ENCODE results near the gene GLRX5. TPM values are rescaled to one million over a fixed set of nuclear protein-coding genes. Genes with fewer than 3 reads are reported as not detected.

Gene GLRX5
- total and polyA plus RNA-seq, 4 donors = 61.1 to 77.9 (median 66.8) TPM

DNA sequence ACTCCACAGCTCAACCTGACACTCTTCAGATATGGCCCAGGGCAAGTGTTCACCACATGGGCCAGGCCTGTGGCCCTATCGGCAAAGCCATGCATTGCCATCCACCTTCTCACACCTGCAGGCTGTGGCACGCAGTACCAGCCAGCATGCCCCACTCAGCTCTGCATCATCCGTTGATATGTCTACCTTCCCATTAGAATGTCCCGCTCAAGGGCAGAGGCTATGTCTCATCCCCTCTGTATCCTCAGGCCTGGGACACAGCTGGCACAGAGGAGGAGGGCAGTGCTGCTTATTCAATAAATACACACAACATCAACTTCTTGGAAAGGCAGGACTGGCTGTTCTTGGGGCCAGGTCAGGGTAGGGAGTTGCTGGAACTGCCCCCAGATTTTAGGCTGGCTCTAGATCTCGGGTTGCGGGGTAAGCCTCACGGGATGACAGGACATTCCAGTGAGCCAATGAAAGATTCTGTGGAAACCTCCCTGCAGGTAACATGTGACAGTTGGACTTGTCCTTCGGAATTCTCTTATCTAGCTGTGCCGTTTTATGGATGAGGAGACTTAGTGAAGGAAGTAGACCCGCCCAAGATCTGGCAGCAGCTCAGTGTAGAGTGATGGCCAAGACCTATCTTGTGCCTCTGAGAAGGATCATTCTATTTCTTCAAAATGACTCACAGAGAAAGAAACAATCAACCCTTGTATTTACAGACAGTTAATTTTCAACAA is 44.0 kb upstream of the GLRX5 start:
- DNase-seq (ENCODE audit: low read depth in 4 of 6, low spot score in 6 of 6) = peak in 1 of 6 donors; percentile 44

DNA sequence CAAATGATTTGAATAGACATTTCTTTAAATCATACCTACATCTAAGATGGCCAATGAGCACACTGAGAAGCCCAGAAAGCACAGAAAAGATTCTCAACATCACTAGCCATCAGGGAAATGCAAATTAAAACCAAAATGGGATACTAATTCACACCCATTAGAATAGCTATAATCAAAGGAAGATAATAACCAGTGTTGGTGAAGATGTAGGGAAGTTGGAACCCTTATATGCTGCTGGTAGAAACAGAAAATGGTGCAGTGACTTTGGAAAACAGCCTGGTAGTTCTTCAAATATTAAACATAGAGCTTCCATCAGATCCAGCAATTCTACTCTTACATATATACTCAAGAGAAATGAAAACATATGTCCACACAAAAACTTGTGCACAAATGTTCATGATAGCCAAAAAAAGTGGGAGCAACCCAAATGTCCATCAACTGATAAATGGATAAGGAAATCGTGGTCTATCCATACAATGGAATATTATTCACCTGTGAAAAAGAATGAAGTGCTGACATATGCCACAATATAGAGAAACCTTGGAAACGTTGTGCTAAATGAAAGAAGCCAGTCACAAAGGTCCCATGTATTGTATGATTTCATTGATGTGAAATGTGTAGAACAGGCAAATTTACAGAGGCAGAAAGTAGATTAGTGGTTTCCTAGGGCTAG is 42.8 kb upstream of the GLRX5 start:
- Histone ChIP-seq H3K27me3 (ENCODE audit: control insufficient read depth, insufficient read depth, low read length) (no peaks in the 10 kb centered on the region), H3K9me3 (ENCODE audit: control insufficient read depth, insufficient read depth, low read length) (no peaks in the 10 kb centered on the region), H3K4me1 (ENCODE audit: control insufficient read depth, insufficient read depth, low read length) (peaks cover 62% of the 10 kb centered on the region), H3K27ac (ENCODE audit: low read depth, low read length) (no peak overlapping the region), H3K36me3 (ENCODE audit: control insufficient read depth, insufficient read depth, low read length) (no peaks in the 10 kb centered on the region), H3K4me3 (ENCODE audit: low read depth, low read length) (no peak overlapping the region)
- DNase-seq (ENCODE audit: low read depth in 4 of 6, low spot score in 6 of 6) = no peak
- 38% methylated on average over 1 of the region's 2 CpGs for WGBS (ENCODE audit: insufficient coverage)

More for the DNA sequence above, 44.0 kb upstream of the GLRX5 start:
- no peaks in the 10 kb centered on the region for H3K27me3 ChIP-seq (ENCODE audit: control insufficient read depth, insufficient read depth, low read length)
- H3K4me3 ChIP-seq (ENCODE audit: low read depth, low read length) = no peak overlapping the region
- H3K4me1 ChIP-seq (ENCODE audit: control insufficient read depth, insufficient read depth, low read length) = peaks cover 50% of the 10 kb centered on the region
- H3K36me3 ChIP-seq (ENCODE audit: control insufficient read depth, insufficient read depth, low read length) = no peaks in the 10 kb centered on the region
- WGBS (ENCODE audit: insufficient coverage) = 79% methylated on average over 8 of the region's 10 CpGs
- H3K27ac ChIP-seq (ENCODE audit: low read depth, low read length) = no peak overlapping the region
- H3K9me3 ChIP-seq (ENCODE audit: control insufficient read depth, insufficient read depth, low read length) = no peaks in the 10 kb centered on the region

- H3K27ac ChIP-seq (ENCODE audit: low read depth, low read length) = no peak overlapping the region
- no CpG with 5 or more reads among the region's 5 CpGs for WGBS (ENCODE audit: insufficient coverage)
Observed at GRCh38 chr14:95493503-95493902, 41.3 kb upstream of the GLRX5 start.

DNA sequence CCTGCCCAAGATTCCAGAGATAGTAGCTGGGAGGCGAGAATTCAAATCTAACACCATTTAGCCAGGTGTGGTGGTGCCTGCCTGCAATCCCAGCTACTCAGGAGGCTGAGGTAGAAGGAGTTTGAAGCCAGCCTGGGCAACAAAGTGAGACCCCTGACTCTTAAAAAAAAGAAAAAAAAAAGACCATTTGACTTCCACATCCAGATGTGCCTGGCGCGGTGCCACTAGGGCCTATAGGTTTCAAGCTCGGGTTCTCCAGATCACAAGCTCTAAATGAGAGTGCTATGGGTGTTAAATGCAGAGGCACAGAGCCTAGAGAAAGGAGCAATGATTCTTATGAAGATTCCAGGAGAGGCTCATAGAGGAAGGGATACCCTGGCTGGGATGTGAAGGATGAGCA is 40.9 kb upstream of the GLRX5 start:
- Histone ChIP-seq H3K4me1 (ENCODE audit: control insufficient read depth, insufficient read depth, low read length) (peaks cover 72% of the 10 kb centered on the region), H3K27ac (ENCODE audit: low read depth, low read length) (no peak overlapping the region), H3K4me3 (ENCODE audit: low read depth, low read length) (no peak overlapping the region), H3K27me3 (ENCODE audit: control insufficient read depth, insufficient read depth, low read length) (no peaks in the 10 kb centered on the region), H3K9me3 (ENCODE audit: control insufficient read depth, insufficient read depth, low read length) (no peaks in the 10 kb centered on the region), H3K36me3 (ENCODE audit: control insufficient read depth, insufficient read depth, low read length) (no peaks in the 10 kb centered on the region)
- no peak for DNase-seq (ENCODE audit: low read depth in 4 of 6, low spot score in 6 of 6)
- WGBS (ENCODE audit: insufficient coverage) = 40% methylated on average over 1 of the region's 4 CpGs

More at GRCh38 chr14:95493503-95493902, 41.3 kb upstream of the GLRX5 start:
- Histone ChIP-seq H3K27me3 (ENCODE audit: control insufficient read depth, insufficient read depth, low read length) (no peaks in the 10 kb centered on the region), H3K9me3 (ENCODE audit: control insufficient read depth, insufficient read depth, low read length) (no peaks in the 10 kb centered on the region), H3K4me1 (ENCODE audit: control insufficient read depth, insufficient read depth, low read length) (peaks cover 72% of the 10 kb centered on the region), H3K4me3 (ENCODE audit: low read depth, low read length) (no peak overlapping the region), H3K36me3 (ENCODE audit: control insufficient read depth, insufficient read depth, low read length) (no peaks in the 10 kb centered on the region)
- peak in 1 of 6 donors; percentile 35 for DNase-seq (ENCODE audit: low read depth in 4 of 6, low spot score in 6 of 6)

- WGBS (ENCODE audit: insufficient coverage) = 64% methylated on average over 1 of the region's 4 CpGs
- Histone ChIP-seq H3K36me3 (ENCODE audit: control insufficient read depth, insufficient read depth, low read length) (no peaks in the 10 kb centered on the region), H3K4me1 (ENCODE audit: control insufficient read depth, insufficient read depth, low read length) (peaks cover 73% of the 10 kb centered on the region), H3K27ac (ENCODE audit: low read depth, low read length) (no peak overlapping the region), H3K27me3 (ENCODE audit: control insufficient read depth, insufficient read depth, low read length) (no peaks in the 10 kb centered on the region), H3K4me3 (ENCODE audit: low read depth, low read length) (no peak overlapping the region), H3K9me3 (ENCODE audit: control insufficient read depth, insufficient read depth, low read length) (no peaks in the 10 kb centered on the region)
- DNase-seq (ENCODE audit: low read depth in 4 of 6, low spot score in 6 of 6) = no peak
Observed at GRCh38 chr14:95494456-95494855, 40.4 kb upstream of the GLRX5 start.

DNA sequence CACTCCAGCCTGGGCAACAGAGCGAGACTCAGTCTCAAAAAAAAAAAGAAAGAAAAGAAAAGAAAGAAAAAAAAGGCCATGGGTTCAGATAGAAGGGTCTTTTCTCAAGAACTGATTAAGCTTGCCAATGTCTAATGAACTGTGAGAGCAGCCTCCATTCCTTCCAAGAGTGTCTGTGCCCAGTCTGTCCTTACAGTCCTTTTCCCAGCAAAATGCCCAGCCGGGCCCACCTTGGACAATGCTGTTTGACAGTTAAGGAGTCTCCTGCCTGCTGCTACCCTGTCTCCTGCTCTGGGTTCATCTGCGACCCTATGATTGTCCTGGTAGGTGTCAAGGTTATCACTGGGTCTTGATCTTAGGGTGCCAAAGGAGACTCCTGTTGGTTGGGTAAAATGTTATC is 39.8 kb upstream of the GLRX5 start:
- peaks cover 73% of the 10 kb centered on the region for H3K4me1 ChIP-seq (ENCODE audit: control insufficient read depth, insufficient read depth, low read length)
- no peaks in the 10 kb centered on the region for H3K9me3 ChIP-seq (ENCODE audit: control insufficient read depth, insufficient read depth, low read length)
- 41% methylated on average over 3 of the region's 3 CpGs for WGBS (ENCODE audit: insufficient coverage)
- H3K36me3 ChIP-seq (ENCODE audit: control insufficient read depth, insufficient read depth, low read length) = no peaks in the 10 kb centered on the region
- H3K27ac ChIP-seq (ENCODE audit: low read depth, low read length) = peak overlapping the region; percentile 68
- no peaks in the 10 kb centered on the region for H3K27me3 ChIP-seq (ENCODE audit: control insufficient read depth, insufficient read depth, low read length)
- H3K4me3 ChIP-seq (ENCODE audit: low read depth, low read length) = no peak overlapping the region
- peak in 1 of 6 donors; percentile 74 for DNase-seq (ENCODE audit: low read depth in 4 of 6, low spot score in 6 of 6)

DNA sequence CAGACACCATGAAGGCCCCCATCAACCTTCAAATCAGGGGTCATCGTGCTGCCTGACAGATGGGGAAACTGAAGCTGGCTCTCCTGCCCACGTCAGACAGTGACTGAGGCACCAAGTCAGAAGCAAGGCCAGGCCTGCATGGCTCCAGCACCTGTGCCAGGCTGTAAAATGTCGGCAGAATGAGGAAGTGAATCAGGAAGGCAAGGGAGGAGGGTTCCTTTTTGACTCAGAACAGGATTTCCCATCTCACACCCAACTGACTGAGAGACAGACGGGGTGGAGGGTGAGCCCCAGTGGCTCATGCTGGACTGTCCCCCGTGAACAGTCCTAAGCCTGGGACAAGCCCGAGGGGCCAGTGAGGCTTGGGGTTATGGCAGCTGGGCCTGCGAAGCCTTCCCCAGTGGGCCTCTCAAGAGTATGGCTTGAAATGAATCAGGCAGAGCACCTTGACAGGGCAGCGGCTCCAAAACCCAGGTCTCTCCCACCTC is 39.3 kb upstream of the GLRX5 start:
- Histone ChIP-seq H3K27ac (ENCODE audit: low read depth, low read length) (peak overlapping the region; percentile 68), H3K27me3 (ENCODE audit: control insufficient read depth, insufficient read depth, low read length) (no peaks in the 10 kb centered on the region), H3K4me1 (ENCODE audit: control insufficient read depth, insufficient read depth, low read length) (peaks cover 75% of the 10 kb centered on the region), H3K36me3 (ENCODE audit: control insufficient read depth, insufficient read depth, low read length) (peaks cover 3% of the 10 kb centered on the region), H3K4me3 (ENCODE audit: low read depth, low read length) (no peak overlapping the region), H3K9me3 (ENCODE audit: control insufficient read depth, insufficient read depth, low read length) (no peaks in the 10 kb centered on the region)
- DNase-seq (ENCODE audit: low read depth in 4 of 6, low spot score in 6 of 6) = no peak
- 88% methylated on average over 4 of the region's 8 CpGs for WGBS (ENCODE audit: insufficient coverage)

DNA sequence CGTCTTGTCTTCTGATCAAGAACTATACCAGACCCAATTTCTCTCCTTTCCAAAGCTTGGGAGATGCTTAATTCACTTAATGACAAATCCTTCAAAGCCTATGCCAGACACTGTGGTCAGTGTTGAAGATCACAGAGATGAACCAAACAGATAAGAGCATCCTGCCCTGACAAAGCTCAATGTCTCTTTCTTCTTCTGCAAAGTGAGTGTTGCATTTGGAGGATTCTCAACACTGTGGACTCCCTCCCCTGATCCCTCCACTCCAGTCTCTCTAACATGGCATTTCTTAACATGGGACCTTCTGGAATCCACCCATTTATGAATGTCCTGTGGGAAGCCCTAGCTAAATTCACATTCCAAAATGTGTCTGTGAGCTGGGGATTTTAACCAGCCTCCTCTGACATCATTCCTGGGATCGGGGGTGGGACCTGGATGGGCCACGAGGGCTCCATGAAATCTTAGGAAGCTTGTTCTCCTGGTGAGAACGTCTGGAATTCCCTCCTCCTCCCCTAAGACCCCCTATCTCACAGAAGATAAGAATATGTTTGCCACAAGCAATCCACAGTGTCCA is 38.7 kb upstream of the GLRX5 start:
- WGBS (ENCODE audit: insufficient coverage) = 39% methylated on average over 2 of the region's 4 CpGs
- peaks cover 3% of the 10 kb centered on the region for H3K36me3 ChIP-seq (ENCODE audit: control insufficient read depth, insufficient read depth, low read length)
- DNase-seq (ENCODE audit: low read depth in 4 of 6, low spot score in 6 of 6) = no peak
- H3K27ac ChIP-seq (ENCODE audit: low read depth, low read length) = peak overlapping the region; percentile 4
- no peaks in the 10 kb centered on the region for H3K27me3 ChIP-seq (ENCODE audit: control insufficient read depth, insufficient read depth, low read length)
- H3K9me3 ChIP-seq (ENCODE audit: control insufficient read depth, insufficient read depth, low read length) = no peaks in the 10 kb centered on the region
- no peak overlapping the region for H3K4me3 ChIP-seq (ENCODE audit: low read depth, low read length)
- H3K4me1 ChIP-seq (ENCODE audit: control insufficient read depth, insufficient read depth, low read length) = peaks cover 76% of the 10 kb centered on the region

- no peak overlapping the region for H3K4me3 ChIP-seq (ENCODE audit: low read depth, low read length)
- H3K27ac ChIP-seq (ENCODE audit: low read depth, low read length) = peak overlapping the region; percentile 4
- no peaks in the 10 kb centered on the region for H3K9me3 ChIP-seq (ENCODE audit: control insufficient read depth, insufficient read depth, low read length)
- 10% methylated on average over 4 of the region's 4 CpGs for WGBS (ENCODE audit: insufficient coverage)
- no peaks in the 10 kb centered on the region for H3K27me3 ChIP-seq (ENCODE audit: control insufficient read depth, insufficient read depth, low read length)
- H3K36me3 ChIP-seq (ENCODE audit: control insufficient read depth, insufficient read depth, low read length) = peaks cover 3% of the 10 kb centered on the region
- peaks cover 81% of the 10 kb centered on the region for H3K4me1 ChIP-seq (ENCODE audit: control insufficient read depth, insufficient read depth, low read length)
- peak in 1 of 6 donors; percentile 87 for DNase-seq (ENCODE audit: low read depth in 4 of 6, low spot score in 6 of 6)
Observed at GRCh38 chr14:95496690-95497259, 38.1 kb upstream of the GLRX5 start.
